Measurements from ENCODE around the gene GGTLC3.
"Not testable (repeated sequence)": the region's sequence is repeated elsewhere in the genome, so short reads cannot be mapped to it uniquely, and the experiment has no call there.

The GGTLC3 gene

DNA sequence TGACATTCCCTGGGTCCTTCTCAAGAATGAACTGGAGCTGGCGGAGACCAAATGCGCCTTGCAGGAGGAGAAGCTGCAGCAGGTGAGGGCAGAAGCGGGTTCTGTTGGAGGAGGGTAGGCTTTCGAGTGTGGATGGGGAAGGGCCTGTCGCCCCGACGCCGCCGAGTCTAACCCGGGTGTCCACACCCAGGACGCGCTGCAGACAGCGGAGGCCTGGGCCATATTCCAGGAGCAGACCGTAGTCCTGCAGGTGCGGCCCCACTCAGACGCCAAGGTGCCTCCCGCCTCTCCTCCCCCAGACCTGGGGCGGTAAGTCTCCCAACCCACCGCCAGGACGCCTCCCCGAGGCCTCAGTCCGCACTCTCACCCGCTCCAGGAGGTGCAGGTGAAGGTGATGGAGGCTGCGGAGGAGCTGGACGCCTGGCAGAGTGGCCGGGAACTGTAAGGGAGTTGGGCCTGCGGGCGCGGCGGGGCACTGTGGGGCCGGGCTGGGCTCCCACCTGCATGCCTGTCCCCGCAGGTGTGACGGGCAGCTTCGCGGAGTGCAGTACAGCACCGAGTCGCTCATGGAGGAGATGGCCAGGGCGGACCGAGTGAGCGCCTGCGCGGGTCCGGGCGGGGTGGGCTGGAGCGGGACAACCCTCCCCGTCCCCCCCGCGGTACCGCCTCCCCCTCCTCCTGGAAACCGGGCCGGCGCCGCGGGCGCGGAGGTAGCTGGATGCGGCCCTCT, 11.6 kb upstream of the GGTLC3 start:
- not testable (repeated sequence) for H3K36me3 ChIP-seq (ENCODE audit: control insufficient read depth, insufficient read depth, low read length); DNase-seq (ENCODE audit: extremely low read depth, insufficient read length); H3K4me3 ChIP-seq (replicated peaks; ENCODE audit: low read depth, low read length); H3K27me3 ChIP-seq (replicated peaks; ENCODE audit: control insufficient read depth, insufficient read depth, low read length)

DNA sequence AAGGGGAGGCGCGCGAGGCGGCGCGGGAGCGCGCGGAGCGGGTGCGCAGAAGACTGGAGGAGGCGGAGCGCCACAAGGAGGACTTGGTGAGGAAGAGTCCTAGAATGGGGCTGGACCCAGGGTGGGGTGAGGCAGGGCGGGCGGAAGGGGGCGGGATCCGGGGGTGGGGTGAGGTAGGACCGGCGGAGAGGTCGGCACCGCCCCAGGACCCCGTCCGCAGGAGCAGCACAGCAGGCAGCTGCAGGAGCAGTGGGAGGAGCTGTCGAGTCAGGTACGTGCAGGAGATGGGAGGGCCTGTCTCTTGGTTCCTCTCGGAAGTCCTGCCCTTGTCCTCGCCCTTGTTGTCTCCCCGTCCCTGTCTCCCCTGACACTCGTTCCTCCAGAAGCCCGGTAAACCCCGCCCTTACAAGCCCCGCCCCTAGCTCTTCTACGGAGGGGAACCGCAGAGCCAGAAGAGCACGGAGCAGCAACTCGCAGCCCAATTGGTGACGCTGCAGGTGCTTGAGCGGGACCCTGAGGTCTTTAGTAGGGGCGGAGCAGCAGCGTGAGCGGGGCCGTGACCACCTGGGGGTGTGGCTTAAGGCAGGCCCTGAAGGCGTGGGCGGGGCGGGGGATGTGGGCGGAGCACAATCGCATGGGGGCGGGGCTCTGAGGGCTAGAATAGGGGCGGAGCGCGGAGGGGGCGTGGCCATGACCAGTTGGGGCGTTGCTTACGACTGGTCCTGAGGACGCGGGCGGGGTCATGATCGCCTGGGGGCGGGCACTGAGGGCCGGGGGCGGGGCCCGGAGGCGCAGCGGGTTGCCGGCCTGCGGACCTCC, 10.8 kb upstream of the GGTLC3 start:
- DNase-seq (ENCODE audit: extremely low read depth, insufficient read length) = peak; percentile 20
- not testable (repeated sequence) for H3K27me3 ChIP-seq (replicated peaks; ENCODE audit: control insufficient read depth, insufficient read depth, low read length); H3K36me3 ChIP-seq (ENCODE audit: control insufficient read depth, insufficient read depth, low read length); H3K4me3 ChIP-seq (replicated peaks; ENCODE audit: low read depth, low read length)

DNA sequence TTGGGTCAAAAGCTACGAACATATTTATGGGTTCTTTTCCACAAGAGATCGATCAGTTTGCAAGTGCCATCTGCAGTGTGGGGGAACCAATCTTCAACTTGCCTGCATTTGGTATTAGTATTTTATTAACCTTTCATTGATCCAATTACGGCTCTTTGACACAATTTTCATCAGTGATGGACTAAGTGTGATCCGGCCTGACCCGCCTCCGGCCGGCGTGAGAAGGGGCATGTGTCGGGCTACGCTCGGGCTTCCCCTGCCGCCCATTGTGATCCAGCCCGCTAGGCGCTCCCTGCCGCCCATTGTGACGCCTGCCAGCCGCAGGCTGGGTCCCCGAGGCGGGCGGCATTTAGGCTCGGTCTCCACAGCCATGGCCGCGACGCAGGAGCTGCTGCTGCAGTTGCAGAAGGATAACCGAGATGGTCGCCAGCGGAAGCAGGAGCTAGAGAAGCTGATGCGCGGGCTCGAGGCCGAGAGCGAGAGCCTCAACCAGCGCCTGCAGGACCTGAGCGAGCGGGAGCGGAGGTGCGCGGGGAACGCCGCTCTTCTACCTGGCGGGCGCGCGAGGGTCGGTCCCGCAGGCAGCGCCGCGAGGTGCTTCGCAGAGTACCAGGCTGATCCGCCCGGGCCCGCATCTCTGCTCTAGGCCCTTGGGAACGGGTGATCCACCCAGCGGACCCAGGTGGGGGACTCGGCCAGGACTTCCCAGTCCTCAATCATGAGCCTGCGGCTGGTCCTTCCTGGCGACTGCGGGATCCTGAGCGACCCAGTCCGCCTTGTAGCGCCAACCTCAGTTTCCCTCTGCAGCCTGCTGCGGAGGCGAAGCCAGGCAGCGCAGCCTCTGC, 10.0 kb upstream of the GGTLC3 start, which contains the start of gene TMEM191B:
TMEM191B (plus strand) TSS at position 51 of the 845 bp plus-strand sequence; CDS start at position 230, 179 bp downstream.
- not testable (repeated sequence) for DNase-seq (ENCODE audit: extremely low read depth, insufficient read length); H3K36me3 ChIP-seq (ENCODE audit: control insufficient read depth, insufficient read depth, low read length); H3K4me3 ChIP-seq (replicated peaks; ENCODE audit: low read depth, low read length); H3K27me3 ChIP-seq (replicated peaks; ENCODE audit: control insufficient read depth, insufficient read depth, low read length)

DNA sequence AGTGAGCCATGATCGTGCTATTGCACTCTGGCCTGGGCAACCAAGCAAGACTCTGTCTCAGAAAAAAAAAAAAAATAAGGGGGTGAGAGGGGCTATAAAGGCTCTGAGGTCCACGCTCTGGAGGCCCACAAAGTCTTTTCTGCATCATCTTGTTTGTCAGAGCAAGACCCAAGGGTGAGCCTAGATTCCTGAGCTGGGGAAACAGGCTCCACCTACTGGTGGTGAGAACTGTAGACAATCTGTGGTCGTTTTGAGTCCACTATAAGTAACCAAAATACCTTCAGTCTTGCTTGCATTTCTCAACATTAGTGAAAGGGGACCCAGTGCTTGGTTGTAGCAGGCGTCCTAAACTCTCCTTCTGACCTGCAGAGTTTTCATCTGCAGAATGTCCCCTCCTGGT, 5.4 kb upstream of the GGTLC3 start:
- not testable (repeated sequence) for H3K36me3 ChIP-seq (ENCODE audit: control insufficient read depth, insufficient read depth, low read length); H3K4me3 ChIP-seq (replicated peaks; ENCODE audit: low read depth, low read length); H3K27me3 ChIP-seq (replicated peaks; ENCODE audit: control insufficient read depth, insufficient read depth, low read length); DNase-seq (ENCODE audit: extremely low read depth, insufficient read length)

DNA sequence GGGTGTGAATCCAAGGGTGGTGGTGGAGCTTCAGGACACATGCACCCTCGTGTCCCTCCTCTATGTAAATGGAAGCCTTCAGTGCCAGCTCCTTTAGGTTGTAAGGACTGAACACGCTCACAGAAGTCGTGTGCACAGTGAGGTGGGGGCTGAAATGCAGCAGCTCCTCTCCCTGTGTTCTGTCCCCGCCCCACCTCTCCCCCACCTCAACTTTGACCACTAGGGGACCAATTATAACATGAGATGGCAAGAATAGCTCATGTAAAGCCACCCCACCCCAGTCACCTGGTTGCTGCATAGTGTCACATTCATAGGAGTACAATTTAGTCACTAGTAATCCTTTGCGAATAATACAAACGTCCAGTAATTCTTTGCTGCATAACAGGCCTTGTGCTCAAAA, 4.8 kb upstream of the GGTLC3 start:
- DNase-seq (ENCODE audit: extremely low read depth, insufficient read length) = not testable (repeated sequence)

DNA sequence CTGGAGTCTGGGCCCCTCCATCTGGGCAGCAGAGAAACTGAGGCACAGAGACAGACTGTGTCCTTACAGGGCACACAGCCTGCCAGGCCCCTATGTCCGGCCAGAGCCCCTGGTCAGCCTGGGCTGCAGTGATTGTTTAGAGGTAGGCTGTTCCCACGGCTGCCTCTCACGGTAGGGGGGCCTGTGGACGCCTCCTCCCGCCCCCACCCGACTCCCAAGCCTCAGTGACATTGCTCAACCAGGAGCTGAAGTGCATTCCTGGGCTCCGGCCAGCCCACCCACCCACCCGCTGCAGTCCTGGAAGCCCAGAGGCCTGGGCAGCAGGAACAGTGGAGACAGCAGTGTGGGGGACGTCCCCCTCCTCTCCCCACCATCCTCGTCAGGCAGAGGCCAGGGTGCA, 4.5 kb downstream of the GGTLC3 start:
- H3K36me3 ChIP-seq (ENCODE audit: control insufficient read depth, insufficient read depth, low read length); DNase-seq (ENCODE audit: extremely low read depth, insufficient read length); H3K27me3 ChIP-seq (replicated peaks; ENCODE audit: control insufficient read depth, insufficient read depth, low read length); H3K4me3 ChIP-seq (replicated peaks; ENCODE audit: low read depth, low read length): not testable (repeated sequence)

More for the DNA sequence above, 4.8 kb upstream of the GGTLC3 start:
- H3K4me3 ChIP-seq (replicated peaks; ENCODE audit: low read depth, low read length); H3K36me3 ChIP-seq (ENCODE audit: control insufficient read depth, insufficient read depth, low read length); H3K27me3 ChIP-seq (replicated peaks; ENCODE audit: control insufficient read depth, insufficient read depth, low read length): not testable (repeated sequence)

DNA sequence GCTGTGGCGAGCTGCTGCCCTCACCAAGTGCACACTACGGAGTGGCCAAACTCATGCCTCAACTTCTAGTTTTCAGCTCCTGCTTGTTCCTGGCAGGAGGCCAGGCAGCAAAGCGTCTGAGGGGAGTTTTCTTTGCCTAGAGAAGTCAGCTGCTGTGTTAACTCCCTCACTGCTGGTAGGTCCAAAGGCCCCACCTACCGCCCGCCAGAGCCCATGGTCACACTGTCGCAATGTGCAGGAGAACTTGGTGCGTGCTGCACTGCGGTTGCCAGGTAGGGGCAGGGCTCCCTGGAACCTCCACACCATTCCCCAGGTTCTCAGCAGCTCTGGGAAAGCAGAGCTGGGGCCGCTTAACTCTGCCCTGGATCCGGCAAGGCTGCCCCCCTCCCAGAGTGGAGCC, 5.6 kb downstream of the GGTLC3 start:
- not testable (repeated sequence) for DNase-seq (ENCODE audit: extremely low read depth, insufficient read length); H3K27me3 ChIP-seq (replicated peaks; ENCODE audit: control insufficient read depth, insufficient read depth, low read length); H3K4me3 ChIP-seq (replicated peaks; ENCODE audit: low read depth, low read length); H3K36me3 ChIP-seq (ENCODE audit: control insufficient read depth, insufficient read depth, low read length)

DNA sequence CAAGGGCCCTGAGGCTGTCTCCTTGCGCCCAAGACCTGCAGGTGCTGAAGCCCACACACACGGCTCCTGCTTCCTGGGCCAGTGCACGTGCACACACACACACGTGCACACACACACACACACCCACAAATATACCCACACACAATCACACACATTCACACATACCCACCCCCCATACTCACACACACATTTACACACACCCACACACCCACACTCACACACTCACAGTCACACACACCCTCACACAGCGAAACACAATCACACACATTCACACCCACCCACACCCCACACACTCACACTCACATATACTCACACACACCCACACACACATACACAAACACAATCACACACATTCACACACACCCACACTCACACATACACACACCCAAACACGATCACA, 6.6 kb downstream of the GGTLC3 start:
- not testable (repeated sequence) for DNase-seq (ENCODE audit: extremely low read depth, insufficient read length); H3K27me3 ChIP-seq (replicated peaks; ENCODE audit: control insufficient read depth, insufficient read depth, low read length); H3K4me3 ChIP-seq (replicated peaks; ENCODE audit: low read depth, low read length); H3K36me3 ChIP-seq (ENCODE audit: control insufficient read depth, insufficient read depth, low read length)

DNA sequence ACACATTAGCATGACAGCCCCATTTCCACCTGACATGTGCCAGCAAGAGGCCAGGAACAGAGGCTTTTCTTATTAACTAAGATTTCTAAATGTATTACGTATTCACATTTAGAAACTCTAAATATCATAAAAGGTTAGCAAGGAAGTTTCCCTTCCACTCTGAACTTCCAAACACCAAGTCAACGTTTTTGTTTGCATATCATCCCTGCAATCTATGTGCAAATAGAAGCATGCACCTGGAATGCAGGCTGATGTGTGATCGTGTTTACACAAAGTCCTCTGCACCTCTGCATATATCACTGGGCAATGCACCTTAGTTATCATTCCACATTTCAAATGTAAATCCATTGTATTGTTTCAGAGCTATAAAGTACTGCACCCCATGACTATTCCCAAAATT, 21.7 kb downstream of the GGTLC3 start:
- not testable (repeated sequence) for H3K4me3 ChIP-seq (replicated peaks; ENCODE audit: low read depth, low read length); H3K27me3 ChIP-seq (replicated peaks; ENCODE audit: control insufficient read depth, insufficient read depth, low read length); DNase-seq (ENCODE audit: extremely low read depth, insufficient read length); H3K36me3 ChIP-seq (ENCODE audit: control insufficient read depth, insufficient read depth, low read length)
